GM21529 (cell line): Measurements from ENCODE around the gene TRPV2.

Source experiments
- ATAC-seq: cut with Tn5 transposase; IDR thresholded peaks from one replicate; pipeline ENCODE4 v1.9.1; 2021; ENCODE audit not compliant: unreplicated experiment

The TRPV2 gene

GRCh38 chr17:16406742-16407674 lies 8.4 kb upstream of the TRPV2 start:
- ATAC-seq, result no peak

DNA sequence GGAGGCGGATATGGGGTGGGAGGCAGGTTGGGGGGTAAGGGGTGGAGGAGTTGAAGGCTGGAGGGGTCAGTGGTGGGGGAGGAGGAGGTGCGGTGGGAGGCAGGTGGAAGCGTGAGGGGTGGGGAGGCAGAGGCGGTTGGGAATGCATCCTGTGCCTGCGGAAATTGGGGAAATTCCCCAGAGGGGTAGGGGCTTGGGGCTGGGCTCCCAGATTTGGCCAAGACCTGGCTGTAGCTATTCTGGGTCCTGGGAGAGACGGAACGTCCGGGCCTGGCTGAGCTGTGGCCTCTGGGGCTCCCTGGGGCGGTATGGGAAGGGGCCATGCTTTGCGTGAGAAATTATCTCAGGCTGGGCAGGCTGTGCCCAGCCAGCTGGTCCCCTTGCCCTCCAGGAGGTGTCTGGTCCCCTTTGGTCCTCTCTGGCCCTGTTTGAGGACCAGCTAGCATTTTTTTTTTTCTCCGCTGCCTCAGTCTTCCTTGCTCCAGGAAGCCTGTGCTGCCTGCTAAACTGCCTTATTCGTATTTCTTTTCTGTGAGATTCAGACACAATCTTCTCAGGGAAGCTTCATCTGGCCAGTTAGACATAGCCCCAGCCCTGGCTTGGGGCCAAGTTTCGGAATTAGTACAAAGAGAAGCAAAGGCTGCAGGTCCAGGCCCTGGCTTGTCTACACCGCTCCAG lies 7.3 kb upstream of the TRPV2 start:
- peak; percentile 95 for ATAC-seq

GRCh38 chr17:16417399-16417798 lies 2.0 kb downstream of the TRPV2 start:
- ATAC-seq, result no peak

GRCh38 chr17:16417896-16418684 lies 2.7 kb downstream of the TRPV2 start:
- no peak for ATAC-seq

DNA sequence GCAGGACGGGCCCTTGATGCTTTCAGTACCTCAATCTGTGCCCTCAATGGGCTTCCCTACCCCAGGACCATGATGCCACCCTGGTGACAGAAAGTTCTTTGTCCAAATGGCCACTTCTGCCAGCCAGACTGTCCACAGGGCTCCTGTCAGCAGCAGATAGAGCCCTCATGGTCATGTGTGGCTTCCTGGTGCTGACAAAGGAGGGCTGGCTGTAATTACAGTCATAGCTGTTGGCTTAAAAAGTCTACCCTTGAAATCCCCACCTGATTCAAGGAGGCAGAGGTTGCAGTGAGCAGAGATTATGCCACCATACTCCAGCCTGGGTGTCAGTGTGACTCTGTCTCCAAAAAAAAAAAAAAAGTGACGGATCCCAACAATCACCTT lies 3.3 kb downstream of the TRPV2 start:
- no peak for ATAC-seq

DNA sequence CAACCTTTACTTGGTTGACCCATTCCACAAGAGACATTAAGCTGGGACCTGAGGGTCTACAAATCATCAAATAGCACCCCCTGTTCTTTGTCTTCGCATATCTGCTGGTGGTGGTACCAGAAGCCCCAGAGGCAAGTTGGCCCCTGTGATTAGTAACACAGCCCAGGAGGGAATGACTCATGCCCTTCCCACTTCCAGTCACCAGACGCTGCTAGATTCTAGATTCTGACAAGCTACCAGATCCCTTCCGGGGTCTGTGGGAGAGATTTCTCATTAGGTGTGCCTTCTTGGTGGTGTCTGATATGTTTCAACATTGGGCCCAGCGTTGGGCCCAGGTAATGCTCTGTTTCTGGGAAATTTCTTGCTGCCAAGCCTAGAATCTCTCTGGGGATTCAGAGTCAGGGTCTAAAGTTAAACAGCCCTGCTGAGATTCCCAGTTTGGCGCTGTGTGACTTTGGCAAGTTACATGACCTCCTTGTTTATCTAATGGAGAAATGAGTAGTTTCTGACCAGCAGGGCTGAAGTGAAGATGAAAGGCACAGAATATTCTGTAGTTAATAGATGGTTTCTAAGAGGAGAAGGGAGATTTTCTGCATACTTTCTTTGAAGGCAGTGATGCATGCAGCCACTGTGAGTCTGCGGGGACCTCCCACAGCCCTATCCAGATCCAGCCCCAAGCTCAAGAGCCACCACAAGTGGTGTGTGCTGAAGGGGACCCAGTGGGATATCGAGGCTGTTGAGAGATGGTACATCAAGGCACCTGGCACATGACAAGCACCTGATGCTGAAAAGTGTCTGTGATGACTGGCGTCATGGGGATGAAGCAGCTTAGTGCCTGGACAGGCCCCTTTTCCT lies 3.9 kb downstream of the TRPV2 start:
- peak; percentile 39 for ATAC-seq

DNA sequence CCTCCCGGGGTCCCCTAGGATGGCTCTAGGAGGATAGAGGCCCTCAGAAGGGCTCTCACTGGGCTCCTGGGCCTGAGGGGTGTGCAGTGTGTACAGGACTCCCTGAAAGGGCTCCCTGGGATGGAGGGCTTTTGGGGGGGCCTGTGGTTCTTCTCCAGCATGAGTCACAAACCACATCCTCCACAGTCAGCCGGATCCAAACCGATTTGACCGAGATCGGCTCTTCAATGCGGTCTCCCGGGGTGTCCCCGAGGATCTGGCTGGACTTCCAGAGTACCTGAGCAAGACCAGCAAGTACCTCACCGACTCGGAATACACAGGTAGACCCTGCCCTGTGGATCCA lies 4.5 kb downstream of the TRPV2 start:
- no peak for ATAC-seq

- no peak for ATAC-seq
These were observed 7.0 kb downstream of the TRPV2 start for GRCh38 chr17:16422416-16422815.

GRCh38 chr17:16423226-16423872 lies 8.0 kb downstream of the TRPV2 start:
- ATAC-seq, result no peak

DNA sequence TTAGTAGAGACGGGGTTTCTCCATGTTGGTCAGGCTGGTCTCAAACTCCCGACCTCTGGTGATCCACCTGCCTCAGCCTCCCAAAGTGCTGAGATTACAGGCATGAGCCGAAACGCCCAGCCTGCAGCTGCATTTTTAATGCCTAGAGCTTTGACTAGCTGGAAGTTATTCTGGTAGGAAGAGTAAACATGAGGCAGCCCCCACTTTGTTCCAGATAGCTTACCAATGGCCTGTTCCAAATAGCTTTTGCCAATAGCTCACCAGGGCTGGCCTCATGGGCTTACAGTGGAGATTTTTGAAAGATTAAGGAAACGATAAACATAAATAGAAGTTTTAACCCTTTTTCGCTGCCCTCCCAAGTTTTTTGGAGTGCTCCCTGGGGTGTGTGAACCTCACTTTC lies 9.8 kb downstream of the TRPV2 start:
- no peak for ATAC-seq

DNA sequence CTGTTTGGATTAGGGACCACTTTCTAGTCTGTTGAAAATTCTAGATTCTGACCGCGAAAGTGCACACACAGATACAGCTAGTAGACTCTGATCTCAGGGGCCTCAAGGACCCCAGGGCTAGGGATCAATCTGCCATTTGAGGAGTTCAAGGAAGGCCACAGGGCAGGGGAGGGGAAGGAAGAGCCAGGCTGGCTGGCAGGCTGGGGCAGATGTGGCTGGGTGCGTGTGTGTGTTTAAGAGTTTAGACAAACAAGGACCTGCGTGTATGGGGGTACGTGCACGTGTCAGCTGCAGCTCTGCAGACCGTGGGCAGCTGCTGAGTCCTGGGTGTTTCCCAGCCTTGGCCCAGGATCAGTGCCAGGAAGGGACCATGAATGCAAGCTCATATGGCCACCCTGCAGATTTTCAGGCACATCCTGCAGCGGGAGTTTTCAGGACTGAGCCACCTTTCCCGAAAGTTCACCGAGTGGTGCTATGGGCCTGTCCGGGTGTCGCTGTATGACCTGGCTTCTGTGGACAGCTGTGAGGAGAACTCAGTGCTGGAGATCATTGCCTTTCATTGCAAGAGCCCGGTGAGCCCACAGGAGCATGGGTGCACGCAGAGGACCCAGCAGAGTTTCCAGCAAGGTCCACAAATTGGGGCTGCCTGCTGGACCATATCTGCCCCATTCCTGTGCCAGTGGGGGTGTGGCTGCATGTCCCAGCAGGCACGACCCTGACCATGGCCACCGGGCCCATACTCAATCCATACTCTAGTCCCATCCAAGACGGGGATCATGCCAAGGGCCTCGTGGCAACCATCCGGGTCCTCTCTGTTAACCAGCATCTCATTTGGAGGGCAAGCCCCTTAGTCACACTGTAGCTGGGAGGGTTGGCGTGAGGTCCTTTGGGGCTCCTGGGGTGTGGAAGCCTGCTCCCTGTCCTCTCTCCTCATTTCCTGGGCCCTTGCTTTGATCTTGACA lies 10.6 kb downstream of the TRPV2 start:
- ATAC-seq, result no peak

DNA sequence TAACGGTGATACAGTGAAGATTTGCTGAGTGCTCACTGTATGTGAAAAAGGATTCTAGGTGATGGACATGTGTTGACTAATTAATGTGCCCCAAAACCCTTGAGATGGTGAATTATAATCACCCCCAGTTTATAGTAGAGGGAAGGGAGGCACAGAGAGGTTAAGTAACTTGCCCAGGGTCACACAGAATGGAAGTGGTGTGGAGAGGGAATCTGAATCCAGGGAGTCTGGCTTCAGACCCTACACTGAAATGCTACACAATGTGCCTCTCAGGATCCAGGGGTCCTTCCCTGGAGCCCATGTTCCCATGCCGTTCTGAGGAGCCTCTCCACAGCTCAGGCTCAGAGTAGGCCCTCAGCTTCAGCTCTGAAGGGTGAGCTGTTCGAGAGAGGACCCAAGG lies 11.6 kb downstream of the TRPV2 start:
- ATAC-seq, result no peak

DNA sequence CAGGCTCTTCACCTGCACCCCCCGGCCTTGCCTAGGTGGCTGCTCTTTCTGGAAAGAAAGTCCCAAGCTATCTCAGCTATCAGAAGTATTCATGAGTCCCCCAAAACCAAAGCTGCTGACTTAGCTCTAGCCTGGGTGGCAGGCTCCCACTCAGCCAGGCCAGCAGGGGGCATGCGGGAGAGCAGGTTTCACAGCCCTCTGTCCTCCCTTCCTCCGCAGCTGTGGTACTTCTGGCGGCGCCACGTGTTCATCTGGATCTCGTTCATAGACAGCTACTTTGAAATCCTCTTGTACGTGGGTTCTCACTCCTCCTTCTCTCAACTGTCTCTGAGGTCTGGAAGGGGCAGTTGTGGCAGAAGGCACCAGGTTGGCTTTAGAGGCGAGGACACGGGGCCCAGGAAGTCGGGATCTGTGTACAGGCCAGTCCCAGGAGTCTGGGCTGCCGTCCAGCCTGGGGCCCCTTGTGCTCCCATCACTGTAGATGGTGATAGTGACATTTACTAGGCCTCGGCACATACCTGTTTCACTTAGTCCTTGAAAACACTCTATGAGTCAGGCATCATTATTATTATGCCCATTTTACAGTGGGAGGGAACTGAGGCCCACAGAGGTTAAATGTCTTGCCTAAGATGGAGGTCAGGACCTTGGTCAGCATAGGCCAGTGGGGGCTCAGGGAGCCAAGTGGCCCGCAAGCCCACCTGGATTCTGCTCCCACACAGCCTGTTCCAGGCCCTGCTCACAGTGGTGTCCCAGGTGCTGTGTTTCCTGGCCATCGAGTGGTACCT lies 12.9 kb downstream of the TRPV2 start:
- ATAC-seq, result no peak

GRCh38 chr17:16429083-16429482 lies 13.7 kb downstream of the TRPV2 start:
- ATAC-seq, result no peak

- no peak for ATAC-seq
These were observed 15.3 kb downstream of the TRPV2 start for GRCh38 chr17:16430650-16431049.

- ATAC-seq, result no peak
These were observed 16.6 kb downstream of the TRPV2 start for GRCh38 chr17:16432017-16432416.

GRCh38 chr17:16433514-16433913 lies 18.1 kb downstream of the TRPV2 start:
- no peak for ATAC-seq

- ATAC-seq, result no peak
These were observed 19.3 kb downstream of the TRPV2 start for GRCh38 chr17:16434662-16435061.
